ENCODE data around the gene SERPINA3.
"Not testable (repeated sequence)": the region's sequence is repeated elsewhere in the genome, so short reads cannot be mapped to it uniquely, and the experiment has no call there.

SERPINA3 gene

GRCh38 chr14:94612174-94612573 is at the start of gene SERPINA3:
TSS of gene SERPINA3 (plus strand) at chr14:94612391. CDS start at chr14:94614442, 2,051 bp downstream.
- no peak for DNase-seq (ENCODE audit: low read depth)

GRCh38 chr14:94562941-94563883 is 49.0 kb upstream of the SERPINA3 start:
- no peak for DNase-seq (ENCODE audit: low read depth)
- no peak overlapping the region for H3K4me3 ChIP-seq (ENCODE audit: low read depth, low read length)

More at GRCh38 chr14:94612174-94612573, at the start of gene SERPINA3:
- no peak within 1 kb of the TSS for H3K4me3 ChIP-seq (ENCODE audit: low read depth, low read length)

DNA sequence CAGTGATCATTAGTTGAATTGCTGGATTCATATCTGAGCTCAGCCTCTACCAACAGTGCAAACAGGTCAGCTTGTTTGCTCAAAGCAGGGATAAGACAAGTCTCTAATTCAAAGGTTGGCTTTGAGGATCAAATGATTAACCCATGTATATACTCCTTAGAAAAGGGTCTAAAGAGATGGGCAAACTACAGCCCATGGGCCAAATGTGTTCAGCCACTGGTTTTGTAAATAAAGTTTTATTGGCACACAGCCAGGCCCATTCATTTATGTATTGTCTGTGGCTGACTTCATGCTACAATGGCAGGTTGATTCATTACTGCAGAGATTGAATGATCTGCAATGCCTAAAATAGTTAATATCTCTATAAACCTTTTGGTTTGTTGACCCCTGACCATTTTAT is 47.8 kb upstream of the SERPINA3 start:
- H3K4me3 ChIP-seq (ENCODE audit: low read depth, low read length), result no peak overlapping the region
- DNase-seq (ENCODE audit: low read depth), result no peak

DNA sequence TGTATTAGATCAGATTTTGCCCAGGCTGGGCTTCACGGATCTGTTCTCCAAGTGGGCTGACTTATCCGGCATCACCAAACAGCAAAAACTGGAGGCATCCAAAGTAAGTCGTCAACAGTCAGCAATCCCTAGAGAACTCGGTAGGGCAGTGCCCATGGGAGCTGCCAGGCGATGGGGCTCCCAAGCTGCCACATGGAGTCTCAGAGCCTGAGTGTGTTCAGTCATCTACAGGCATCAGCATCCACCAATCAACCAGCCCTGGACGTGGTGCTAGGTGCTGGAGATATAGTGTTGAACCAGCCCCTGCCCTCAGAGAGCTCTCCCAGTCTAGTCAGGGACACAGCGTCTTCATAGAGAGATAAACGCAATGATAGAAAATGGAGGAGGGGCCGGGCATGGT is 44.0 kb upstream of the SERPINA3 start:
- DNase-seq (ENCODE audit: low read depth), result no peak
- no peak overlapping the region for H3K4me3 ChIP-seq (ENCODE audit: low read depth, low read length)

DNA sequence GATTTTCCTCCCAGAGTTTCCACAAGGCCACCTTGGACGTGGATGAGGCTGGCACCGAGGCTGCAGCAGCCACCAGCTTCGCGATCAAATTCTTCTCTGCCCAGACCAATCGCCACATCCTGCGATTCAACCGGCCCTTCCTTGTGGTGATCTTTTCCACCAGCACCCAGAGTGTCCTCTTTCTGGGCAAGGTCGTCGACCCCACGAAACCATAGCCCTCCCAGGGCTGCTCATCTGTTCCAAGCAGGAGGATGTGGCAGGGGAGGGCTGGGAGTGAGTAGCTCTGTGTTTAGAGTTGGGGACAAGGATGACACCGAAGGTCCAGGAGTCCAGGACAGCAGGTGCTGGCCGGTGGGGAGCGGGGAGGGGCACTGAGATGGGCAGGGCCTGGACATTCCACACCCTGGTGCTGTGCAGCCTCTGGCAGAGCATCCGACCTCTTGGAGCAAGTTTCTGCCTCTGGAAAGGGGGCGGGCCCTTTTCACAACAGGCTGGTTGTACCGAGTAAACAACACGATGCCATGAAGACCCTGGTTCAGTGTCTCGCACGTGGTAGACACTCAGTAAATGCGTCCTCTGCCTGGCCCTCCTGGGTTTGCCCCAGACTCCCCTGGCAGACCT is 42.7 kb upstream of the SERPINA3 start:
- no peak overlapping the region for H3K4me3 ChIP-seq (ENCODE audit: low read depth, low read length)
- DNase-seq (ENCODE audit: low read depth), result no peak

DNA sequence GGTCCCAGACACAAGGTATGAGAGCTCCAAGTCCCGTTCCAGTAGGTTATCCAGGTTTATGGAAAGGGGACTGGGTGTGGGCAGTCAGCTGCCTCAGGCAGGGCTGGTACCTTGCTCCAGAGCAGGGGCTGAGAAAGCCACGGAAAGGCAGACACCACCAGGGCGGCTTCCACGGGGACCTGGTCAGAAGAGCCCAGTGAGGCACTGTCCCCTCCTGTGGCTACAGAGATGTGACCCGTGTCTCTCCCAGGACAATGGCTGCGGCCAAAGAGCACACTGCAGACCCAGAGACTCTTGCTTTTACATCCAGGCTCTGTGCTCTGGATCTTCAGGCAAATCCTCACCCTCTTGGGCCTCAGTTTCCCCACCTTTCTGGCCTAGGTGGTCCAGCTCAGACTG is 42.2 kb upstream of the SERPINA3 start:
- no peak for DNase-seq (ENCODE audit: low read depth)
- H3K4me3 ChIP-seq (ENCODE audit: low read depth, low read length), result no peak overlapping the region

- H3K4me3 ChIP-seq (ENCODE audit: low read depth, low read length), result no peak overlapping the region
- DNase-seq (ENCODE audit: low read depth), result no peak
These were observed 41.8 kb upstream of the SERPINA3 start for GRCh38 chr14:94570440-94570839.

DNA sequence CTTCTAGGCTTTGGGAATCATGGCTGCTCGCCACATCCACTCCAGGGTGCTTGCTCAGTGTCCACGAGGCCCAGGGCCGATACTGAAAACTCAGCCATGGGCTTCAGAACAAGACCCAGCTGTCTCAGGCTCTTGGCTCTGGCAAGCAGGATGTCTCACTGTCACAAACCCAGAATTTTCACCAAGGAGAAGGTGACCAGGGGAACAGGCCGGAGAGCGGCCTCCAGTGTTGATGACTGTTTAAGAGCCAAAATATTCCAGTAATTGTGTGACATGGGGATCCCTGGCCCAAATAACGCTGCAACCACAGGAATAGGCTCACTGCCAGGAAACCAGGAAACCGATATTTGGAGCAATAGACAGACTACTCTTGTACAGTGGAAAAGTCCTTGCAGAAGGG is 40.8 kb upstream of the SERPINA3 start:
- DNase-seq (ENCODE audit: low read depth), result no peak

DNA sequence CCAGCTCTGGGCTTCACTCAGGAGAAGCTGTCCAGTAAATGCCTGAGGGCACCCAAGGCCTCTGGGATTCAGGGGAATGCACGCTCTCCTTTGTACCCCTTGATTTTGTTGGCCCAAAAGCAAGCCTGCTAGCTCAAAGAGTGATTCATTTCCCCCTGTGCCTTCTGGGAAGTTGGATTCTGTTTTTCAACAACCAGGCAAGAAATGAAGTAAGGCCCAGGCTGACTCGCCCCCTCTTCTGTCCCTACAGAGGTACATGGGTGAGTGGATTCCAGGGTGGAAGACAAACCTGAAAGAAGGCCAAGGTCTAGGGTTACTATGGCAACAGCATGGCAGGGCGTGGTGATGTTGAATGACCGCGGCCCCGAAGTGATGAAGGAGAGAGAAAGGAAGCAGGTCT is 40.2 kb upstream of the SERPINA3 start:
- H3K4me3 ChIP-seq (ENCODE audit: low read depth, low read length), result no peak overlapping the region
- DNase-seq (ENCODE audit: low read depth), result peak; percentile 32

More for the DNA sequence above, 40.8 kb upstream of the SERPINA3 start:
- no peak overlapping the region for H3K4me3 ChIP-seq (ENCODE audit: low read depth, low read length)

DNA sequence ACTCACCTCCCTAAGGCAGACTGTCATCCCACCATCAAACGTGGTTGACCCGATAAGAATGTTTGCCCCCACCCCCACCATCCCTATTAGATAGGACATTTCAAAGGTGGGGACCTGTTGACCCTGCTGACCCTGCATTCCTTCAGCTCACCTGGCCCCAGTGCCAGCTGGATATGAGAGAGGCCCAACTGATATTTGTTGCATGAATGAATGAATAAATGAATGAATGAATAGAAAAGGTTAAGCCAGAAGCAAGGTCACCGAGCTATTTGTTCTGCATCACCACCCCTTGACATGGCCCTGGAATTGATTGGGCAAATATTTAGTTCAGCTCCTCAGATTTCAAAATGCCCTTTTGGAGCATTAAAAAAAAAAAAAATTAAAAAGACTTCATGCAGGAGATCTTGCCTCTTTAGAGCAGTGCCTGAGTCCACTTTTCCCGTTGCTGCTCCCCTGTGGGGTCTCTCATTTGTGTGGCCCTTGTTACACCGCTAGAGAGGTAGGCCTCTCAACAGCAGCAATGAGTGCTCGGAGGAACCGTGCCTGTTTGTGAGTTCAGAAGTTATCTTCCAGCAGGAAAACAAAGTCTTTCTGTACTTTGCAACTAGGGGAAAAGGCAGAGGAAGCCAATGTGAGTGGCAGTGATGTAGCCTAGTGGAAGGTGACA is 39.4 kb upstream of the SERPINA3 start:
- H3K4me3 ChIP-seq (ENCODE audit: low read depth, low read length), result no peak overlapping the region
- no peak for DNase-seq (ENCODE audit: low read depth)

- no peak overlapping the region for H3K4me3 ChIP-seq (ENCODE audit: low read depth, low read length)
- no peak for DNase-seq (ENCODE audit: low read depth)
These were observed 38.5 kb upstream of the SERPINA3 start for GRCh38 chr14:94573475-94574277.

DNA sequence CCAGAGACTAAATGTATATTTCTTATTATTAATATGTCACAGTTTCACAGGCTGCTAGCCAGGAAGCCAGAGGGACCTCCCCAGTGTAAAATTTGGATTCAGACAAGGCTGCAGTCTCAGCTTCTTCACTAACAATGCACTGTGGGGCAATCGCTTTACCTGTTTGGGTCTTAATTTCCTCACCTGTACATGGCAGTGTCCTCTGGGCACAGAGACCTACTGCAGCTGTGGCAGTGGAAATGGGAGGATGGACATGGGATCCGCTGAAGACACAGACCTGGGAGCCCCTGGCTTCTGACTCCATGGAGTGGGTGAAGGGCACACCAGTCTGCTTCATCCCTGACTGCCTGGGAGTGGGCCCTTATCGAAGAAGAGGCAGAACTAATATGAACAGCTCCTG is 37.9 kb upstream of the SERPINA3 start:
- H3K4me3 ChIP-seq (ENCODE audit: low read depth, low read length), result no peak overlapping the region
- no peak for DNase-seq (ENCODE audit: low read depth)

DNA sequence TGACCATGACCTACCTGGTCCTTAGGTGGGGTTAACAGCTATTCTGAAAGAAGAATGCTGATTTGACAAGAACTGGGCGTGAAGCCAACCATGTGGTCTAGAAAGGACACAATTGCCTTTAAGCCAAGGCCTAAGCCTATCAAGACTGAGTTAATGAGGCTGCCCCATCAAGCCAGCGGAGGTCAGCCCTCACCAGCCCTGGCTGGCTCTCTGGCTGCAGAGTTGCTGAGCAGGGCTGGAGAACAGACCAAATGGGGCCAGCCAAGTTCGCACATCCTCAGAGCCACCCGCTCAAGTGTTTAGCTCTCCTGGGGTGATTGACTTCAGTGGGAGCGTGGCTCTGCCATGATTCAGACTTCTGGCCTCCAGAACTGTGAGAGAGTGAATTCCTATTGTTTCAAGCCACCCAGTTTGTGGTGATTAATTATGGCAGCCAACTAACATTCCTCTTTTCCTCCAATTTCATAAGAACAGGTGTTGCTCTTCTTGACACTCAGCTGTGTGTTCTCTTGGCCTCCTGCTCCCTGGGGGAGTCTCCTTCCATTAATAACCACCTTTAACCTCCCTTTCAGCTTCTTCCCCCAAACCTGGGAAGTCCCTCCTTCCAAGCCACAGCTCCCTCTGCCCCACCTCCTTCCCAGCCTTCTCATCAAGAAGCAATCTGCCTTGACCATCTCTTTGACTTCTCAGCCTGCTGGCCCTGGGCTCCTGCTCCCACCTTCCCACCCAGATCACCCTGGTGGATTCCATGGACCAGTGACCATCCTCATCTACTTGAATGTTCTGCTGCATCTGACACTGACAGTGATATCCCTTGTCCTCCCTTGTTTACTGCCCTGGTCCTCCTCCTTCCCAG is 36.2 kb upstream of the SERPINA3 start:
- no peak overlapping the region for H3K4me3 ChIP-seq (ENCODE audit: low read depth, low read length)
- DNase-seq (ENCODE audit: low read depth), result peak; percentile 36

- not testable (repeated sequence) for DNase-seq (ENCODE audit: low read depth); H3K4me3 ChIP-seq (ENCODE audit: low read depth, low read length)
These were observed 34.7 kb upstream of the SERPINA3 start for GRCh38 chr14:94577472-94577871.

- no peak overlapping the region for H3K4me3 ChIP-seq (ENCODE audit: low read depth, low read length)
- DNase-seq (ENCODE audit: low read depth), result no peak
These were observed 33.5 kb upstream of the SERPINA3 start for GRCh38 chr14:94578712-94579111.

DNA sequence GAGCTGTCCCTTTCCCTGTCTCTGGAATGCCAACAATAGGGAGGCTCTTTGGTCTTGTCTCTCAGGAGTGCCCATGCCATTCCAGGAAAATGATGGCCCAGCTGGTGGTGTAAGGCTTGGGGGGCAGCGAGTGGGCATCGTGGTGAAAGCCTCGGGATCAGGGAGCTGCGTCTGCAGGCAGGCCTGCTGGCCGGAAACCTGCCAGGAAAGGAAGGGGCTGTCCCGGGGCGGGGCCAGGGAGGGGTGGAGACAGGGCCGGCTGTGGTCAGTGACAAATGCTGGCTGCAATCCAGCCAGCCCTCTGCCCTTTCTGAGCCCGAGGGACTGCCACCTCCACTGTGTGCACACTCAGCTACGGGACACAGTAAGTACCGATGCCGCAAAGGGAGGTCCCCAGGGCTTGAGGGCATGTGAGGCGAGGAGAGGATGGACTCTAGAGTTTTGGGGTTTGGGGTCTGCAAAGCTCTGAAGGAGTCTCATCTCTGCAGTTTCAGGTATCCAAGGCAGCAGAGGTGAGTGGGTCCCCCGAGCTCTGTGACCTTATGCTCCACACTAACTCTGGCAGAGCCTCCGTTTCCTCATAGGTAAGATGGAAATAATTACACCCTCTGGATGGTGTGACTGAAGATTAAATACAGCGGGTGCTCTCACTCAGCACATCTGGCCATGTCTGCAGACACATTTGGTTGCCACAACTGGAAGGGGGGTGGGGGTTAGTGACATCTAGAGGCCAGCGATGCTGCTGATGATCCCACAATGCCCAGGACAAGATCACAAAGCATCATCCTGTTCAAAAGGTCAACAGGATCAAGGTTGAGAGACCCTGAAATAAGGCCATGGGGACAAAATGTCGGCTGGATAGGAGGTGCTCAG is 30.8 kb upstream of the SERPINA3 start, which contains the start of gene SERPINA5:
Gene SERPINA5 (plus strand): TSS at position 300 of the 873 bp plus-strand sequence. CDS start 5,937 bp downstream, outside the sequence.
- no peak within 1 kb of the TSS for H3K4me3 ChIP-seq (ENCODE audit: low read depth, low read length)
- DNase-seq (ENCODE audit: low read depth), result no peak

DNA sequence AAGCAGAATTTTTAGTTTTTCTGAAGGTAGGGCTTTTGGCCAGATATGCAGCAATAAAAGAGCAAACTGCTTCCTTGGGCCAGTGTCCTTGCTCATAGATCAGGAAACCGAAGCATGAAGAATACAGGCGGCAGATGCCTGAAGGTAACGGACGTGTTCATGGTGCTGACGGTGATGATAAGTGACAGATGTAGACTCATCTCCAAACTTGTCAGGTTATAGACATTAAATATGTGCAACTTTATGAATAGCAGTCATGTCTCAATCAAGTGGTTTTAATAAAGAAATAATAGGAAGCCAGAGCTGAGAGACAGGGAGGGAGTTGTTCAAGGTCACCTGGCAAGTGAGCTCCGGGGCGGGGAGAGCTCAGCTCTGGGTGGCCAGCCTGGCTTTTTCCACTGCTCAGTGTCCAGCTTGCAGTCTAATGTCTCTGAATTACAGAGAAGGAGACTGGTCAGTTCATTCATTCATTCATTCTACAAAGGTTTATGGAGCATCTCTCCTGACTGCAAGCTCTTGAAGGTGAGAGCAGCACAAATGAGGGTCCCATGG is 29.9 kb upstream of the SERPINA3 start:
- no peak overlapping the region for H3K4me3 ChIP-seq (ENCODE audit: low read depth, low read length)
- no peak for DNase-seq (ENCODE audit: low read depth)
